GM18873 (cell line): ENCODE measurements around the gene HSD17B2.
"Not testable (repeated sequence)": the region's sequence is repeated elsewhere in the genome, so short reads cannot be mapped to it uniquely, and the experiment has no call there.

ENCODE experiments used
- ATAC-seq: cut with Tn5 transposase; IDR thresholded peaks from one replicate; pipeline ENCODE4 v1.9.1; 2021; ENCODE audit warnings: mild to moderate bottlenecking, moderate library complexity, moderate number of reproducible peaks; ENCODE audit not compliant: unreplicated experiment, low FRiP score

The HSD17B2 gene

DNA sequence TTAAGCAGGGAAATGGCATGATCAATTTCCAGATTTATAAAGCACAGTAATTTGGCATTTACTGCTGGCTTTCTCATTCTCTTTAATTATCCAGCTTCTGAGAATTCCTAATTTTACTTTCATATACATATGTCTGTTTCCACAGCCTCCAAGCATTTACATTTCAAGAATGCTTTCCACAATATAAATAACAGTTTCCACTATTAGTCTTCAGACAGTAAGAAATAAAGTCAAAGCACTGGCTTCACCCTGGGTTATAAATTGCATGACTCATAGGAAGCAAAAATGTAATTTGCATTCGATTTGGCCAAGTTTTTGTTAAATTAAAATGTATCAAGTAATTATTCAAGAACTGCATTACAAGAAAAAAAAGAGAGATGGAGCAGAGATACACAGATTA lies 81.5 kb downstream of the HSD17B2 start:
- no peak for ATAC-seq

DNA sequence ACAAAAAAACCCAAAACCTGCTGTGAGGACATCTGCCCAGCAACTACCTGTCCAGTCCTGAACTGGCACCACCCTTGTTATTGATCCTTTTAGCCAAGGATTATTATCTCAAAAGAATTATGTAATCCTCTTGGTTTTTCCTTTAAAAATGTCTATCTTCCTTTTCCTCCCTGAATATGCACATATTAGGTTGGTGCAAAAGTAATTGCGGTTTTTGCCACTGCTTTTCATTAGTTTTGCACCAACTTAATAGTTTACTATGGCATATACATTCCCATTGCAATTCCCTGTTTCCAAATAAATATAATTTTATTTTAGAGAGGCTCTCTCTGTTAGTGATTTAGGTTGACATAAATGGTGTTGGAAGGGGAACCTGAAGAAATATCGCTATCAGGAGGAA lies 83.7 kb downstream of the HSD17B2 start:
- no peak for ATAC-seq

DNA sequence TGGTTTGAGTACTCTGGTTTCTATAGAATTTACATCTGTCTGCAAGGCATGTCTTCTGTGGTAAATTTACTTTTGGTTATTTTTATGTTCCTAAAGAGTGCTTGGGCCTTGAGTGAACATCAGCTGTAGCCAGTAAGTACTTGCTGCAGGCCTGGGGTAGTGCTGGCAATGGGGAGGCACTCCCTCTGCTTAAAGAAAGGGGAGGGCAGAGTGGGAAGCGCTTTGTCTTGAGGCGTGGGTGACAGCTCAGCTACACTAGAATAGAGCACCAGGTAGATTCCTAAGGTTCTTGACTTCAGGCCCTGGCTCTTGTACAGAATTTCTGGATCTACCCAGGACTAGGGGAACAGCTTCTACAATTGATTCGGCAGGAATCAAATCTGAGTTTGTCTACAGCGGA lies 84.4 kb downstream of the HSD17B2 start:
- ATAC-seq = no peak

DNA sequence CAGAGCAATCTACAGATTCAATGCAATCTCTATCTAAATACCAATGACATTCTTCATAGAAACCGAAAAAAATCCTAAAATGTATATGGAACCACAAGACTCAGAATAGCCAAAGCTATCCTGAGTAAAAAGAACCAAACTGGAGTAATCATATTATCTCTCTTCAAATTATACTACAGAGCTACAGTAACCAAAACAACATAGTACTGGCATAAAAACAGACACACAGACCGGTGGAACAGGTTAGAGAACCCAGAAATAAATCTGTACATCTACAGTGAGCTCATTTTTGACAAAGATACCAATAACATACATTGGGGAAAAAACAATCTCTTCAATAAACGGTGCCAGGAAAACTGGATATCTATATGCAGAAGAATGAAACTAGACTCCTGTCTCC lies 89.6 kb downstream of the HSD17B2 start:
- ATAC-seq = no peak

DNA sequence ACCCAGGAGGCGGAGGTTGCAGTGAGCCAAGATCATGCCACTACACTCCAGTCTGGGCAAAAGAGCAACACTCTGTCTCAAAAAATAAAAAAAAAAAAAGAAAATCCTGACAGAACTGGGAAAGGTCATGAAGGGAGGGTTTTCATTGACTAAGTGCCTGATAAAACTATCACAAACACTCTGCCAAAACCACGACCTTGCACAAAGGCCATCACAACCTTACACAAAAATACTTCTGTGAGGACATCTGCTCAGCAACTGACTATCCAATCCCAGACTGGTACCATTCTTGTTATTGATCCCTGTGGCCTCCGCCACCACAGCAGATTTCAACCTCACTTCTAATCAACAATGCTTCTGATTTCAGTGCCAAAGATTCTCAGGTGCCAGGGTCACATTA lies 94.8 kb downstream of the HSD17B2 start:
- no peak for ATAC-seq

DNA sequence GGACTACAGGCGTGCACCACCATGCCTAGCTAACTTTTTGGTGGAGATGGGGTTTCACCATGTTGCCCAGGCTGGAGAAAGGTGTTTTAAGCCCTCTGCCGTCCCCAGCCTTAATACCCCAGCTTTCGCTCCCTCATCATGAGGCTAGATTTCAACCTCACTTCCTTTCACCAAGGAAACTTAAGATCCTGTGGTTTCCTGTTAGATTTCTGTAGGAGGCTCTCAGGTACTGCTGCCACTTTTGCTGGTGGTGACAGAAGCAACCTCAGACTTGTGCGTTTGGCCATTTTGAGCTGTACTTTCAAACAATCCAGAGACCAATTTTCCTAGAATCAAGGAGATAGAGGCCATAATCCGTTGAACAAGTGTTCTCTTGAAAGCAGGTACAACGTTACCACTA lies 98.7 kb downstream of the HSD17B2 start:
- ATAC-seq = no peak

DNA sequence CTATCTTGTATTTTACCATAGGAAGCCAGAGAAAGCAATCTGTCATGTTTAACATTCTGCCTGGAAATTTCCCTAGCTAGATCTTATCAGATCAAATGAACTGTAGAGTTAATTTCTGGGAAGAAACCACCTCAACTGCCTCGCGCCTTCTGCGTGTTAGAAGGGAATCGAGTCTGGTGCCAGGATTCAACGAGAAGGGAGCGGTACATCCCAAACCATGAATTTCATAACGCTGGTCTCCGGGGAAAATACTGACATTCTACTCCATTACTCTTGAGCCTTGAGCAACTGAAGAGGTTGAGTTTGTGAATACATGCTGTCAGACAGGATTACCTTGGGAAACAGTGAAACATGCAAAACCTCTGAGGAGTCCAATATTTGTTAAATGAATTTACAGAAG lies 99.8 kb downstream of the HSD17B2 start:
- ATAC-seq = no peak

DNA sequence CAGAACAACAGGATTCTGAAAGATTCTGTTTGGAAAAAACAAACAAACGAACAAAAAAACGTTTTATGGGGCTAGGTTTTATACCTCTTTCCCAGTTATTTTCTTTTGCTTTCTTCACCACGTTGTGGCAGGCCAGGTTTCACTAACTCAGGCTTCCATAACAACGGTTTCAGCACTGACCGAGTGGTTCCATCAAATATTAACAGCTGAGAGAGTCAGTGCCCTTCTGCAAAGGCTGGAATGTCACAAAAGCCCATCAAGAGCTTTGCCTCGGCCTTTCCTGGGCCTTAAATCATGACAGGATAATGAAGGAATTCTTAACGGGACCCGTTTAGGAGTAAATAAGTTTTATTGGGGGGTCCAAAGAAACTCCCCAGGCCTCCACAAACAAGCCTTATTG lies 100.8 kb downstream of the HSD17B2 start:
- ATAC-seq = no peak

DNA sequence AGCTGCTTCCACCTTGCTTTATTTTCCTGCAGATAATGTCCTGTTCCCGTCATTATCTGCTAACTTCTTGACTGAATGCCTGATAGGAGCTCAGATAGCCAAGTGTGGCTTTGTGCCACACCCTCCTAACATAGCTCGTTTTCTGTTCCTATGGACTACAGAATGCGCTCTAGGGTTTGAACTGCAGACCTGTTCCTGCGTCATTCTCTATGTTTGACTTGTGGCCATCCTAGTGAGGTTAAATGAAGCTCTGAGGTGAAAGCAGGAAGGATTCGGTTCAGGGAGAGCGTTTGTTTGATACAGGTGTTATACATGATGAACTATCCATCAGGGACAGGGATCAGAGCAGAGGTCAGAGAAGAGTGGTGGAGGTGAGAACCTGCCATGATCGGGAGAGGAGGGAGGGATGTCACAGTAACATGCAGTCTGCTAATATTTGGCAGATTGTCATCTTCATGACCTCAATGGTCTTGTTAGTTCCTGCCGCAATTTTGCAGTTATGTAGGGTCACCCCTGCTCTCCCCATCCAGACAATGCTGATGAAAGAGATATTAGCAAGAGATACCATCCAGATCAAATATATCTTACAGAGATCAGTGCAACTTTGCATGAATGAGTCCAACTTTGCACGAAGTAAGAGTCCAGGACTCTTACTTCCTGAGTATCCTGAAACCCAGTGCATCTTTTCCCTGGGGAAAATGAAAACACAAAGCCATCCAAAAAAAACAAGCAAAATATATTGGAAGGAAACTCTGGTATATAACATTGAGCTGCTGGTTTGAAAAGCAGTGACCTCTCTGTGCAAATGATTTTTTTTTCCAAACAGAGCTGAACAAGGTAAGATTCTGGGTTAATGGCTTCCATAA lies 102.1 kb downstream of the HSD17B2 start:
- no peak for ATAC-seq

DNA sequence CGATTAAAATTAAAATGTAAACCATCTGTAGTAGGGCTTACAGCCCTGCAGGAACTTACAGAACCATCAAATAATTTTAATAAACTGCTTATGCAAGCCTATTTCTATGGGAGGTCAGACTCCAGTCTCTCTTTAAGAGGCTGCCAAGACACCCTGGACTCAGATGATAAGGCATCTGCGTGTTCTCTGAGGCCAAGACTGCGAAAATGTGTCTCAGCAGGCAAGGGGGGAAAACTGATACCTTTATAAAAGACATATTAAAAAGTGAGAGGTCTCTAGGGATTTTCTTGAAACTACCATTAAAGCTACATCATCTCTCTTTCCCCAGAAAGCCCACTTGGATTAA lies 102.7 kb downstream of the HSD17B2 start:
- no peak for ATAC-seq

DNA sequence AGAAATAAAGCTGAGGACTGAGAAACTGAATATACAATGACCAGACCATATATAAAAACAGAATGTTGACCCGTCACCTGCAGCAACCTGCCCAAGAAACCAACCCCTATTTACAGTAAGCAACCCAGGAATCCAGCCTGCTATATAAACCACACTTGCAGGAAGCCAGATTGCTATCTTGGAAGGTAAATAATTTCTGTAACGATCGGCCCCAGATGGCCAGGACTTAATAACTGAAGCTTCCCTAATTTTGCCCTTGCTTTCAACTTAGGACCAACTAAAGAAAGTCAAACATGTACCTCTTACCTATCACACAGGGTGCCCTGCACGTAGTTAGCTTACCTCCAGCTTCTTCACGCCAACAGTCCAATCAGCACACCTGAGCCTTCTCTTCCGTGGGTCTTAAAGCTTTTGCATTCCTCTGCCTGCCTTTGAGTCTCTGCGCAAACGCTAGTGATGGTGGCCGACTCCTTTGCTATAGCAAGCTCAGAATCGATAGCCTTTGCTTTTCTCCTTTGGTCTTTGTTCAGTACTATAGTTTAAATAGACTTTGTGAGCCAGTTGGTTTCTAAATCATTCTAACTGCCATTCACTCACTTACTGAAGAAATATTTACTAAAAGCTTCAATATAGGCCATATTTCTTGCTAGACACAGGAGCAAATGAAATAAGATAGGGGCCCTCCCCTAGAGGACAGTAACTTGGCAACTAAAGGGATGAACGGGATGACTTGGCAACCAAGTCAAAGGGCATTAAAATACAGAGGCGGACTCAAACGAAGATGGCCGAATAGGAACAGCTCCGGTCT lies 103.6 kb downstream of the HSD17B2 start:
- no peak for ATAC-seq

DNA sequence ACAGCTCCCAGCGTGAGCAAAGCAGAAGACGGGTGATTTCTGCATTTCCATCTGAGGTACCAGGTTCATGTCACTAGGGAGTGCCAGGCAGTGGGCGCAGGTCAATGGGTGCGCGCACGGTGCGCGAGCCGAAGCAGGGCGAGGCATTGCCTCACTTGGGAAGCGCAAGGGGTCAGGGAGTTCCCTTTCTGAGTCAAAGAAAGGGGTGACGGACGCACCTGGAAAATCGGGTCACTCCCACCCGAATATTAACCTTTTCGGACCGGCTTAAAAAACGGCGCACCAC lies 104.2 kb downstream of the HSD17B2 start:
- ATAC-seq = not testable (repeated sequence)

DNA sequence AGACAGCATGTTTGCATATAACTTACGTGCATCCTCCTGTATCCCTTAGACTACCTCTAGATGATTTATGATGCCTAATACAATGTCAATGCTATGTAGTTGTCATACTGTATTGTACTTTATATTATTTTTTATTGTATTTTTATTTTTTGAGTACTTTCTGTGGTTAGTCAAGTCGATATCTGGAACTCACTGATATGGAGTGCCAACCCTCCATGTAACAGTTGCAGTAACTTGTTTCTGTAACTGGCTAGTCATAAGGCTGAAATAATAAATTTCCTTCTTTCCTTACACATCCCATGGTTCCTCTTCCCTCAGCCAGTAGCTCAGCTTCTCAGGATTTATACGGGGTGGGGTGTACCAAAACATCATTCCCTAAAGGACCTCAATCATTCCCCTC lies 111.5 kb downstream of the HSD17B2 start:
- ATAC-seq = no peak

DNA sequence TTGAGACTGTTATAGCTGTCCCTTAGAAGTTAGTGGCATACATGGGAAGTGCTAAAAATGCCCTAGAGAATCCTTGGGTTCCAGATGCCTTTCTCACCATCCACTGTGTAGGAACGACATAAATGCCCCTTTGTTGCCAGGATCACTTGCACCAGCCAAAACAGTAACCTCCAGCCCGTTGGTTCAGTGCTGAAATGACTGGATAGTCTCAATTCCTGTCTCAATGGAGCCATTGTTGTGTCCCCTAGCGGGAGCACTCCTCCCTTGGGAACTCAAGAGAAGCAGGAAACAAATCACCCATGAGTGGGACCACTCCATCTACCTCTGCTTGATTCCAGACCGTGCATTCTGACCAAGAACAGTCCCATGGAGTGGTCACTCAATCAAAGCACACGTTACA lies 111.9 kb downstream of the HSD17B2 start:
- no peak for ATAC-seq

DNA sequence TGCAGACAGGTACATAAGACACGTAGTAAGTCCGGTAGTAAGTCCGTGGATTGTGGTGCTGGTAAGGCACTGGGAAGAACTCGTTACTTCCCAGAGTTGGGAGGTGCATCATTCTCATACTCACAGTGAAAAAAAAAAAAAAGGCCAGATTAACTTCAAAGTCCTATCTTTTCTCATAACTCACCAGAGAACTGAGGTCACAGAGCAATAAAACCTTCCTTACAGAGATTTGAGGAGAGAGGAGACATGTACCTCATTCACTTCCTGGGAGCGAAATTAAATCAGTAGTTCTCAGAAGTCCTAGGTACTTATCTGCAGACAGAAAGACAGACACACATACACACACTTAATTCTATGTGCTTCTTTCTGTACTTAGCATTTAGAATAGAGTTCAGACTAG lies 112.5 kb downstream of the HSD17B2 start:
- no peak for ATAC-seq
